ENCODE data around the gene CDY2B.
"Not testable (repeated sequence)": the region's sequence is repeated elsewhere in the genome, so short reads cannot be mapped to it uniquely, and the experiment has no call there.

CDY2B gene, protein sequence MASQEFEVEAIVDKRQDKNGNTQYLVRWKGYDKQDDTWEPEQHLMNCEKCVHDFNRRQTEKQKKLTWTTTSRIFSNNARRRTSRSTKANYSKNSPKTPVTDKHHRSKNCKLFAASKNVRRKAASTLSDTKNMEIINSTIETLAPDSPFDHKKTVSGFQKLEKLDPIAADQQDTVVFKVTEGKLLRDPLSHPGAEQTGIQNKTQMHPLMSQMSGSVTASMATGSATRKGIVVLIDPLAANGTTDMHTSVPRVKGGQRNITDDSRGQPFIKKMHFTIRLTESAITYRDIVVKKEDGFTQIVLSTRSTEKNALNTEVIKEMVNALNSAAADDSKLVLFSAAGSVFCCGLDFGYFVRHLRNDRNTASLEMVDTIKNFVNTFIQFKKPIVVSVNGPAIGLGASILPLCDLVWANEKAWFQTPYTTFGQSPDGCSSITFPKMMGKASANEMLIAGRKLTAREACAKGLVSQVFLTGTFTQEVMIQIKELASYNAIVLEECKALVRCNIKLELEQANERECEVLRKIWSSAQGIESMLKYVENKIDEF

DNA sequence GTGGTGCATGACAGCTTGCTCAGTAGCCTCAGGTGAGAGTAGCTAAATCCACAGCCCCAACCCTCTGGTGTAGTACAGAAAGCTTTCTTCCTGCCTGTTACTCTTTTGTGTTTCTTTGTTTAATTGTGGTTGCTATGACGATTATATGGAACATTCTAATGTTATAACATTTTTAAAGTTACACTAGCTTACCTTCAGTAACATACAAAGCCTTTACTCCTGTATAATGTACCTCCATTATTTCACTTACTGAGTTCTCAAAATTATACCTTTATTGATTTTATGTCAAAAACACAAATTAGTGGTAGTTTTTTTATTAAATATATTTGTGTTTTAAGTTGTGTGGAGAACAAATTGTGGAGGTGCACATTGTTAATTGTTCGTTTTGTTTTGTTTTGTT, at the start of gene CDY2B:
Gene CDY2B, minus strand, starts transcription at position 101 of the 400 bp plus-strand sequence. CDS start 328 bp downstream, outside the sequence.
- DNase-seq: not testable (repeated sequence)

DNA sequence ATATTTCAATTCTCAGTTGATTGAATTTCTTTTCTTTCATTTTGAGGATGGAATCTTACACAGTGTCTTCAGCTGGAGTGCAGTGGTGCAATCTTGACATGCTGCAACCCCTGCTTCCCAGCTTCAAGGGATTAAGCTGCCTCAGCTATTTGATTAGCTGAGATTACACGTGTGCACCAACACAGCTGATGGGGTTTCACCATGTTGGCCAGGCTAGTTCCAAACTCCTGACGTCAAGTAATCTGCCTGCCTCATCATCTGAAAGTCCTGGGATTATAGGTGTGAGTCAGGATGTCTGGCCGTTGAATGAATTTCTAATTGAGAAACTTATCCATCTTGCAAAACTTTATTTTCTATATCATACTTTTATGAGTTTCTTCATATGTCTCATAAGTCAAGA, 28.0 kb upstream of the CDY2B start:
- not testable (repeated sequence) for DNase-seq

DNA sequence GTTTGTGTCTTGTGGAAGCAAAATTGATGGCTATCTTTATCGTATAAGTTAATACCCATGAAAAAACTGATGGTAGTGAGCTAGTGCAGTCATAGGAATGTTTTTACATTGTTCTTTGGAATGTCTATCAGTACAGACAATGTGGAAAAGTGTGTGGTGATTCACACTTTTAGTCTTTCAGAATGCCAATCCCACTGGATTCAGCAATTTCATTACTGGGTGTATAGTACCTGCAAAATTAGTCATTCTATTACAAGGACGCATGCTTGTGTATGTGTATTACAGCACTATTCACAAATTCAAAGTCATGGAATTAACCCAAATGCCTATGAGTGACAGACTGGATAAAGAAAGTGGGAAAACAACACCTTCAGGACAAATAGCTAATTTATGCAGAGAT, 27.3 kb upstream of the CDY2B start:
- not testable (repeated sequence) for DNase-seq

DNA sequence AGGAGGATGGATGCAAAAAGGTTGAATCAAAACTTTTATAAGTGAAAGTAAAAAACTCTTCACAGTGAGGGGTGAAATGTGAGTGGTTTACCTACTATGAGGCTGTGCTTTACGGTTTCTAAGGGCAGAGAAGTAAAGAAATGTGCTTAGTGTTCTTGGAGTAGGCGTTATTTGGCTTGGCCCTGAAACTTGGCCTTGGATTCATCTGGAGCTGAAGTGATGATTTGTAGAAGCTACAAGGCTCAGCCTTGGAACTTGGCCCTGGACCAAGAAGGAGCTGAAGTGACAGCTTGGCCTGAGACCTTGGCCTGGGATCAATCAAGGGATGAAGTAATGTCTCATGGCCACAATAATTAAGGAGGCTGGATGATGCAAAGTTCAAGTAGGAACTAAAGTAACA, 1.7 kb upstream of the CDY2B start:
- not testable (repeated sequence) for DNase-seq

DNA sequence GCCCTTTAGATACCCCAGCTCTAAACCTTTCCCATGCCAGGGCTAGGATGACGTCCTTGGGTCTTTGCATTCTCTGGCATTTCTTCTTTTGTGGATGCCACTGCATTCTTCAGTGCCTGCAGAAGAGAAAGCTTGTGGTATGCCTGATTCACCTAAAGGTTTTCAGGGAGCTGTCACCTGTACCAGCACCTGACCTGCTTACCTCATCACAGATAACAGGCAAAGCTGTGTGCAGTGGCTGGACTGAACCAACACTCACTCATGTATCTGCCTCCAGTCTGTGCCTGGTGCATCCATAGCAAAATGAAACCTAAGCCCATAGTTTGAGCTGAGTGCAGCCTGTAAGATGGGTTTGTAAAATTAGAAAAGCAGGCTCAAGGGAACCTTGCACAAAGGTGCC, 3.3 kb downstream of the CDY2B start:
- not testable (repeated sequence) for DNase-seq

DNA sequence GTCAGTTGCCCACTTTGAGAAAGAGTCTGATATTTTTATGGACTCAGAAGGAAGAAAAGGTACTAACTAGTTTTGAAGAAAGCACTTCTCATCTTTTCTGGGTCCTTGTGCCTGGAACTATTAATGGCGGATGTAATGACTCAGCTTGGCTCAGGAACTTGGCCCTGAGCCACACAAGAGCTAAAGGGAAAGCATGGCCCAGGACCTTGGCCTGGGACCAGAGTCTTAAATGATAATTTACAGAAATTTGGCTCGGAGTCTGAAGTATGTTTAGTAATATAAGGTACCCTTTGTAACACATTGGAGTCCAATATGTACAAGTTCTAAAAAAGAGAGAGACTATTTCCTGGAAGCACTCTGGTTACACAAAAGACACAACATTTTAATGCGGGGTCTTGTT, 4.6 kb downstream of the CDY2B start:
- DNase-seq: not testable (repeated sequence)

DNA sequence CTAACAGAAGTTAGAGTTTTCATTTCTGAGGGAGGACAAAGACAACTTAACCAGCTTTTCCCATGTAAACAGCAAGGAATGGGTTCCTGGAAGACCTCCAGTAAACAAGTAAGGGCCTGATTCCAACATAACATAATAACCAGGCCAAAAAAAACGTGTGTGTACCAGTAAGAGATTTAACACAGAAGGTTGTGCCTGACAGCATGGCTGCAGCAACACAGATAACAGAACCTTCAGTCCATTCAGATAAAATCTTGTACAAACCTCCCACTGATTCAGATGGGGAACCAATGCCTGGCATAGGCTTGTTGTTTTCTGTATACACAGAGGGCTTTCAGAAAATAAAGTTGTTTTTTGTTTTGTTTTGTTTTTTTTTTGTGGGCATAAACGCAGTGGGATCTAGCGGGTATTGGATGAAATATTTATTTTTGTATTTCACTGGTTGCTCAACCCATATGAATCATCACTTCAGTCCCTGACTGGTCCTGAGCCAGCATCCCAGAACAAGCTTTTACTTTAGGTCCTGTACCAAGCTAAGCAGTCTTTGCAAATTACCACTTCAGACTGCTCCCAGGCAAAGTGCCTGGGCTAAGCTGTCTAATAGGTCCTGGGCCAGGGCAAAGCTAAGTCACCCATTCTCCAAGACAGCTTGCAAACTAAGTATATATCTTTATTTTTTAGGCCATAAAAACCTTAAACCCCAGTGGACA, 8.7 kb downstream of the CDY2B start:
- DNase-seq: not testable (repeated sequence)

DNA sequence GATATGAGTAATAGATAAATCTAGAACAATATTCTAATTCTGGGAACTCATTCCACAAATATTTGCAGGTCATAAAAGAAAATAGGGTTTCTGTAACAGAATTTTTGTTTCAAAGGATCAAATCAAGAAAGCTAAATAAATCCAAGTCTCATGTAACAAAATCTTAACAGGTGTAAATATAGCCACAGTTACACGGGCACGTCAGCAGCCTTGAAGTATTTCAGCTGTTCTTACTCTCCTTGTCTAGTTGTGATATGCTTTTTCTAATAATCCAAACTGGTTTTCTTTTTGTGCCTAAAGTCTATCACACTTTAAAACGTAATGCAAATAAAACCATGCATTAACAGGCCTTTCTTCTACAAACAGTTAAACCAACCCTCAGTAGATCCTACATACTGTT, 9.3 kb downstream of the CDY2B start:
- not testable (repeated sequence) for DNase-seq

DNA sequence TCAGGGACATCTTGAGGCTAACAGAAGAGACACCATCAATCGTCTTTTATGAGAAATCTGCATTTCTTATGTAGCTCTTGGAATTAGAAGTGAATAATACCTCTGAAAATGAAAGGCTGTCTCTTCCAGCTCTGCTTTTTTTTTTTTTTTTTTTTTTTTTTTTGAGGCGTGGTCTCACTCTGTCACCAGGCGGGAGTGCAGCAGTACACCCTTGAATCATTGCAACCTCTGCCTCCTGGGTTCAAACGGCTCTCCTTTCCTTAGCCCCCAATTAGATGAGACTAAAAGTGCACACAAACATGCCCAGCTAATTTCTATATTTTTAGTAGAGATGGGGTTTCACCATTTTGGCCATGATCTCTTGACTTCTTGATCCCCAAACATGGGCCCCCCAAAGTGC, 12.2 kb downstream of the CDY2B start:
- not testable (repeated sequence) for DNase-seq

DNA sequence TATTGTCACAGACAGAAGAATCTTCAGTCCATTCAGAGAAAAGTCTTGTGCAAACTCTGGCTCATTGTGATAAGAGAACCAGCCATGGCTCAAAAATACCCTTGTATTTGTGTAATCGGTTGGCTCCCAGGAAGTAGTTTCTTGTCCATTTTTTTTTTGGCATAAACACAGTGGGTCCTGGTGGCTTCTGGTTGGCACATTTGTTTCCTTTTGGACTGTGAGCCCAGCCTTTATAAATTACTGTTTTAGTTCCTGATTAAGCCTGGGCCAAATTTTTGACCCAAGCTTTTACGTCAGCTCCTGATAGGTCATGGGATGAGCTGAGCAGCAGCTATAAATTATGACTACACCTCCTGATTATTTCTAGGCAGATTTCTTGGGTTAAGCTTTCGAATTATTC, 19.4 kb downstream of the CDY2B start:
- DNase-seq: not testable (repeated sequence)

DNA sequence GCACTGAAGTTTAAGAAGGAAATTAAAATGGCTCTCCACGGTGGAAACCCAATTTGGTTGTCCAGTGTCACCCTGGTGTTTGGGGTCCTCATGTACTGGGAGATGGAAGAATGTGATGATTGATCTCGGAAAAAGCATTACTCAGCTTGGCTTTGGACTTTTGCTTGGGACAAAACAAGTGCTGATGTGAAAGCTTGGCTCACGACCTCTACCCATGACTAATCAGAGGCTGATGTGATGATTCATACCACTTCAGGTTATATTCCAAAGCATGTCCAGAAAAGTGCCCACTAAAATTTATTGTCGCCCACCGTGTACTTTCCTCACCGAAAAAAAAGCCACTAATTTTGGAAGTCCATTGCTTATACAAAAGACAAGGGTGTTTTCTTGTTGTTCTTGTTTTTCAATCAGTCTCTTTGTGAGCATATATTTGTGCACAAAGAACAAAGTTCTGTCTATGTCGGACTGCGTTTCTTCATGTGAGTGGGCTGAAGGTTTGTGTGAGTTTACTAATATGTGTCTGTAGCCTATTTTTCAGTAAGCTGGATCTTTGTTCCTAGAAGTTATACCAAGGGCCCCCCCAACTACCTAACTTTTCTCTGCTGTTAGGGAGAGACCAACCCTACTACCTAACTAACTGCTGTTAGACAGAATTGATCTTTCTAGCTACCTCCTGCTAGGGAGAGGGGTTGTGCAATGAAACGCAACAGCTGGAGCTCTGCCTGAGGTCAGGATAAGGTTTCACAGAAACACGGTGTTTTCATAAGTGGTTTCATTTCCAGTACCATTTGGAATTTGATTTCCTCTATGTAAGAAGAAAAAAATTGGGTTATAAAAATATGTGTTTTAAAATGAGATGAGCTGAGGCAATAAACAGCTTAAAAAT, 22.8 kb downstream of the CDY2B start:
- not testable (repeated sequence) for DNase-seq

DNA sequence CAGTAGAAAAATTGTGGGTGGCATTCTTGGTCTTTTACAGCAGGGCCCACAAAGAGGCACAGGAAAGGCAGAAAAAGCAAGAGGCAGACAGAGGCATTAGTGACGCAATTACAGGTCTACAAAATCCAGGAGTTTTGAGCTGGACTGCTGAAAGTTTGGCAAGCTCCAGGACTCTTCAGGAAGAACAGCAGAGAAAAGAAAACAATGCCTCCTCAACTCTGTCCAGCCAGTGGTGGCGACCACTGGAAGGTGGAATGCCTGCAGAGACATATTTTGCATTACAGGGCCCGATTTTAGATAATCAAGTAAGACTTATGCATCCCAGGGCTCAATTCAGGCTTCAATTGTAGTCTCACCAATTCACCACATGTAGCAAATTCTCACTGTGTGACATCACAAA, 23.5 kb downstream of the CDY2B start:
- DNase-seq: not testable (repeated sequence)

DNA sequence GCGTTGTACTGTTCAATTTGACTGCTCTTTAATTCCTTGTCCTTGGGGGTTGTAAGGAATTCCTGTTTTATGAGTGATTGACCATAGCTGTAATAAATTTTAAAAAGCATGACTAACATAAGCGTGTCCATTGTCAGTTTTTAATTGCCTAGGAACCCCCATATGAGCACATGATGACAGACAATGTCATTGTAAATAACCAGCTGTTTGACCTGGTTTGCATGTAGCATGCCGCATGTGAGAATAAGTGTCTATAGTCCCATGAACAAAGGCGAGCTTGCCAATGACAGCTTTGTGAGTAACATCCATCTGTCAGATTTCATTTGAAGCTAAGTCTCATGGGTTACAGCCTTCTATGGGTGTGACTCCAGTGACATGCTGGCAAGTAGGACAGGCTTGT, 30.9 kb downstream of the CDY2B start:
- DNase-seq: not testable (repeated sequence)

DNA sequence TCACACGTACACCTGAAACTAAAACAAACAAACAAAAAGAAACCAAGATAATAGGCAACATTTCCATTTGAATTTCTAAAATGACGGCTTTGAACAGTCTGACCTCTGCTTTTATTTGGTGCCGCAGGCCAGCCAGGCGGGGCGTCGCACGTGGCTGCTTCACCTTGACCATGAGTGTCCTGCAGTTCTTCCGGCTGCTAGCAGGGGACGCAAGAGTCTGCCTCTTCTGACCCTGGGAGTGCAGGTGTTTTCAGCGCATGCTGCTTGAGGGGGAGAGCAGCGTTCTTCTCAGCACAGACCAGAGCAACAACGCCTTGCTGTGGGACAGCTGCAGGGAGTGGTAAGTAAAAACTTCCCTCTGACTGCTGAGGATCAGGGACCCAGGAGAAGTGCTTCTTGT, 47.9 kb downstream of the CDY2B start:
- DNase-seq: not testable (repeated sequence)

Data from stimulated activated CD4-positive, alpha-beta T cell treated with anti-CD3 and anti-CD28 coated beads, Interleukin-2, amount 100 ng/mL, for 48 hours (primary cell).